Measurements from ENCODE around the gene RBM20.
"Not testable (repeated sequence)": the region's sequence is repeated elsewhere in the genome, so short reads cannot be mapped to it uniquely, and the experiment has no call there.

RBM20 gene

DNA sequence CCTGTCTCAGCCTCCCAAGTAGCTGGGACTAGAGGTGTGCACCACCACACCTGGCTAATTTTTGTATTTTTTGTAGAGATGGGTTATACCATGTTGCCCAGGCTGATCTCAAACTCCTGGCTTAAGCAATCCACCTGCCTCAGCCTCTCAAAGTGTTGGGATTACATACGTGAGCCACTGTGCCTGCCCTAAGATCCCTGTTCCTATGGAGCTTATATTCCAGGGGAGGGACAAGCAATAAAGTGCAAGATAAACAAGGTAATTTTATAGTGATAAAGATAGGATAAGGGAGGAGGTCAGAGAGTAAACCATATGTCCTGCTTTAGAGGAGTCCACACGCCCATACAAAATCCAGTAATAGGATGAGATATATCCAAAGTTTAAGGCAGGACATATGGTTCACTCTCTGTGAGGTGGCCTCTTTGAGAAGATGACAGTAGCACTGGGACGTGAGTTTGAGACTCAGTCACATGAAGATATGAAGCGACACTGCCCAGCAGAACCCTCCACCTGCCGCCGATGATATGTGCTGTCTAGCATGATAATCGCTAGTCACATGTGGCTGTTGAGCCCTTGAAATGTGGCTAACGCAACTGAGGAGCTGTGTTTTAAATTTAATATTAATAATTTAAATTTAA lies 114.1 kb downstream of the RBM20 start:
- H3K27me3 ChIP-seq: no peaks in the 10 kb centered on the region
- no peak overlapping the region for H3K4me2 ChIP-seq
- TF ChIP-seq Cebpa-rat (IDR thresholded peaks at IDR 0.05): no peak
- no peak overlapping the region for H3K9ac ChIP-seq
- no peaks in the 10 kb centered on the region for H3K9me3 ChIP-seq (replicated peaks in 1 of 11)
- H3K4me1 ChIP-seq: no peaks in the 10 kb centered on the region
- H3K4me3 ChIP-seq: no peak overlapping the region
- no peaks in the 10 kb centered on the region for H3K36me3 ChIP-seq
- no peak overlapping the region for H3K27ac ChIP-seq
- H4K20me1 ChIP-seq: no peaks in the 10 kb centered on the region

DNA sequence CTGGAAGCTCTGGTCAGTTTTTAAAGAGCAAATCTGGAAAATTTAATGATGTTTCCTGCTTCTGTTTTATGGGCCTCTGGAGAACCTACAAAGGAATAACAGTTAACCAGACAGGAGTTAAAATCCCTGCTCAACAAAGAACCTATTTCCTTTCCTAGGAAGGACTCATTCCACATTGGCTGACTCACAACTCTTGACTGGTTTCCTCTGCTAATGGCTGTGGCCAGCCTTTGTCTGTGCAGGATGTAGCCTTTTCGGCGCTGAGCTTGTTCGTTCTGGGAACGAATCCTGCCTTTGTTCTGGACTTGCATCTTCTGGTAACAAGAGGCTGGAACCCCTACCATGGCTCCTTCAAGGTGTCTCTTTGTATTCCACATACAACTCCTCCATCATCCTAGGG lies 114.8 kb downstream of the RBM20 start:
- Histone ChIP-seq H3K27me3 (no peaks in the 10 kb centered on the region), H3K4me1 (no peaks in the 10 kb centered on the region), H3K4me3 (no peak overlapping the region), H3K4me2 (no peak overlapping the region), H3K9me3 (replicated peaks in 1 of 11) (no peaks in the 10 kb centered on the region), H3K9ac (no peak overlapping the region), H3K36me3 (no peaks in the 10 kb centered on the region), H4K20me1 (no peaks in the 10 kb centered on the region), H3K27ac (no peak overlapping the region)
- TF ChIP-seq Cebpa-rat (IDR thresholded peaks at IDR 0.05): no peak

GRCh38 chr10:110759523-110759922 lies 115.4 kb downstream of the RBM20 start:
- H3K4me1 ChIP-seq: no peaks in the 10 kb centered on the region
- TF ChIP-seq Cebpa-rat (IDR thresholded peaks at IDR 0.05): no peak
- H3K9me3 ChIP-seq (replicated peaks in 1 of 11): no peaks in the 10 kb centered on the region
- H3K4me3 ChIP-seq: no peak overlapping the region
- no peak overlapping the region for H3K27ac ChIP-seq
- H3K4me2 ChIP-seq: no peak overlapping the region
- H3K36me3 ChIP-seq: no peaks in the 10 kb centered on the region
- H3K9ac ChIP-seq: no peak overlapping the region
- no peaks in the 10 kb centered on the region for H4K20me1 ChIP-seq
- H3K27me3 ChIP-seq: no peaks in the 10 kb centered on the region

GRCh38 chr10:110762109-110762848 lies 118.1 kb downstream of the RBM20 start:
- no peak overlapping the region for H3K9ac ChIP-seq
- TF ChIP-seq Cebpa-rat (IDR thresholded peaks at IDR 0.05): no peak
- no peak overlapping the region for H3K27ac ChIP-seq
- H3K4me3 ChIP-seq: no peak overlapping the region
- no peaks in the 10 kb centered on the region for H3K27me3 ChIP-seq
- no peaks in the 10 kb centered on the region for H3K4me1 ChIP-seq
- no peaks in the 10 kb centered on the region for H4K20me1 ChIP-seq
- H3K4me2 ChIP-seq: no peak overlapping the region
- no peaks in the 10 kb centered on the region for H3K9me3 ChIP-seq (replicated peaks in 1 of 11)
- no peaks in the 10 kb centered on the region for H3K36me3 ChIP-seq

- Histone ChIP-seq H3K27me3 (no peaks in the 10 kb centered on the region), H4K20me1 (no peaks in the 10 kb centered on the region), H3K9ac (no peak overlapping the region), H3K4me2 (no peak overlapping the region), H3K27ac (no peak overlapping the region), H3K9me3 (replicated peaks in 1 of 11) (no peaks in the 10 kb centered on the region), H3K36me3 (no peaks in the 10 kb centered on the region), H3K4me3 (no peak overlapping the region), H3K4me1 (no peaks in the 10 kb centered on the region)
- no peak for TF ChIP-seq Cebpa-rat (IDR thresholded peaks at IDR 0.05)
Observed at GRCh38 chr10:110762849-110763211, 118.7 kb downstream of the RBM20 start.

- H3K4me3 ChIP-seq: no peak overlapping the region
- H3K4me2 ChIP-seq: no peak overlapping the region
- H3K27me3 ChIP-seq: no peaks in the 10 kb centered on the region
- TF ChIP-seq Cebpa-rat (IDR thresholded peaks at IDR 0.05): no peak
- H3K4me1 ChIP-seq: no peaks in the 10 kb centered on the region
- H3K9me3 ChIP-seq (replicated peaks in 1 of 11): no peaks in the 10 kb centered on the region
- H4K20me1 ChIP-seq: no peaks in the 10 kb centered on the region
- no peak overlapping the region for H3K27ac ChIP-seq
- no peaks in the 10 kb centered on the region for H3K36me3 ChIP-seq
- no peak overlapping the region for H3K9ac ChIP-seq
Observed at GRCh38 chr10:110764378-110764777, 120.2 kb downstream of the RBM20 start.

- H3K9me3 ChIP-seq (replicated peaks in 1 of 11): no peaks in the 10 kb centered on the region
- H3K27me3 ChIP-seq: no peaks in the 10 kb centered on the region
- no peak overlapping the region for H3K9ac ChIP-seq
- H3K27ac ChIP-seq: no peak overlapping the region
- H3K4me3 ChIP-seq: no peak overlapping the region
- no peak for TF ChIP-seq Cebpa-rat (IDR thresholded peaks at IDR 0.05)
- no peaks in the 10 kb centered on the region for H3K4me1 ChIP-seq
- no peak overlapping the region for H3K4me2 ChIP-seq
- no peaks in the 10 kb centered on the region for H3K36me3 ChIP-seq
- H4K20me1 ChIP-seq: no peaks in the 10 kb centered on the region
Observed at GRCh38 chr10:110764793-110765512, 120.8 kb downstream of the RBM20 start.

DNA sequence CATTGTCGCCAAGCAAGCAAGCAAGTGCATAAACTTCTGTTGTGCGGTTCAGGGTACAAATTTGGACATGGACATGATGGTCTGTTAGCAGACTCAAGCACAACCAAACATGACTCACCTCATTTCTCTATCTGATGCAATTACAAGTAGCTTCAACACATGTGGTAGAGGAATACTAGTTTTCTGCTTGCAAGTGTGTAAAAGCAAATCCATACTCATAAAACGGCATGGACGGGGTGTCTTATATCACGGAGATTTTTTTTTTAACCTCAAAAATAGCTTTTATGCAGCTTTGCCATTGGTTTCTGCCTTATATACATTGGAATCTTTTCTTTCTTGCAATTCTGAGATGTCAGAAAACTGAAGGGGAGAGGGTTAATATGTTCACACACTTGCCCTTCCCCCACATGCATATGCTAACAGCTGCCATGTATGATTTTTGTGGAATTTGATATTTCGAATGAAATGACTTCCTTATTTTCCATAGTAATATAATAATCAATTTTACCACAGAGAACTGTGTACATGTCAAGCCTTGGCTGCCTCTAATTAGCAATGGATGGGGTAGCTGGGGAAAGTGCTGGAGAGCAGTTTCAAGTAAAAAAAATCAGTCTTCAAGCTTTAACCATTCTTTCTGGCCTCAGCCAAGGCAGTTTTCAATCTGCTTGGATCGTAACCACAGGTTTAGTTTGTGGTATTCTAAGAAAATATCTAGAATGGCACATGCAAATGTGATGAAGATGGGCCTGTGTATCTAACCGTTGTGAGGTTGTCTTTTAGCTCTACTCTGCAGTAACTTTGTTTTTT lies 121.6 kb downstream of the RBM20 start:
- Histone ChIP-seq H3K36me3 (no peaks in the 10 kb centered on the region), H3K27ac (no peak overlapping the region), H3K4me1 (no peaks in the 10 kb centered on the region), H3K4me2 (no peak overlapping the region), H3K9ac (no peak overlapping the region), H3K4me3 (no peak overlapping the region), H3K27me3 (no peaks in the 10 kb centered on the region), H3K9me3 (replicated peaks in 1 of 11) (no peaks in the 10 kb centered on the region), H4K20me1 (no peaks in the 10 kb centered on the region)
- TF ChIP-seq Cebpa-rat (IDR thresholded peaks at IDR 0.05): no peak

GRCh38 chr10:110767601-110768000 lies 123.5 kb downstream of the RBM20 start:
- not testable (repeated sequence) for H3K9me3 ChIP-seq (replicated peaks in 1 of 11); H3K4me2 ChIP-seq; H4K20me1 ChIP-seq; H3K27ac ChIP-seq; H3K27me3 ChIP-seq; H3K4me1 ChIP-seq; H3K9ac ChIP-seq; H3K36me3 ChIP-seq; H3K4me3 ChIP-seq
